A549 (cell line): Measurements from ENCODE around the gene GPAM. TPM values are rescaled to one million over a fixed set of nuclear protein-coding genes. Genes with fewer than 3 reads are reported as not detected.

Source experiments
- ATAC-seq, 2 experiments: fragments of 200-7000 bp in 1 of 2; fragments of >200 bp in 1 of 2; cut with Nextera tagmentation in 1 of 2; cut with Tn5 transposase in 1 of 2; 3 replicates each; pipeline versions ENCODE4 v1.8.0 to v1.9.1; 2018 to 2020; ENCODE audit warnings: mild to moderate bottlenecking in 1 of 2, moderate library complexity in 1 of 2
- CTCF ChIA-PET: fragments of 300-600 bp; sonication (Branson Sonifier 250); formaldehyde crosslinking; extraction: SDS; loops from one replicate; lab custom pipeline; 2021; ENCODE audit warnings: antibody characterized with exemption, inconsistent platforms; lab: Yijun Ruan, JAX
- POLR2A ChIA-PET: fragments of 350-600 bp; formaldehyde crosslinking; extraction: SDS; loops from one replicate; lab custom pipeline; 2021; ENCODE audit warnings: antibody characterized with exemption, inconsistent platforms; lab: Yijun Ruan, JAX
- DNase-seq, 2 experiments: peaks; one replicate each; pipeline versions ENCODE4 v3.0.0 to v3.0.0-alpha.2; 2011 to 2016; ENCODE audit warnings: low read depth in 1 of 2, low spot score in 1 of 2
- FAIRE-seq: peaks from 2 replicates; lab custom pipeline; 2011; peaks lifted over from hg19 to GRCh38; lab: Jason Lieb, UNC
- H3K27ac ChIP-seq, 2 experiments: fragments of >200 bp; sonication (Bioruptor Twin); formaldehyde crosslinking; 3 replicates each; pipeline ENCODE4 v1.5.1; 2016 to 2017
- H3K4me1 ChIP-seq: fragments of >200 bp; sonication (Bioruptor Twin); formaldehyde crosslinking; 3 replicates; pipeline ENCODE4 v1.6.1; 2016
- H3K4me2 ChIP-seq: fragments of >200 bp; sonication (Bioruptor Twin); formaldehyde crosslinking; 3 replicates; pipeline ENCODE4 v1.6.1; 2016
- H3K4me3 ChIP-seq: fragments of >200 bp; sonication (Bioruptor Twin); formaldehyde crosslinking; 3 replicates; pipeline ENCODE4 v1.5.1; 2016
- H3K9me3 ChIP-seq: fragments of >200 bp; sonication (Bioruptor Twin); formaldehyde crosslinking; 3 replicates; pipeline ENCODE4 v1.6.1; 2016
- BHLHE40 ChIP-seq: IDR thresholded peaks from 2 replicates; pipeline ENCODE4 v1.6.1; 2012; ENCODE audit warnings: low read depth, low read length, inconsistent platforms
- CHD4 ChIP-seq: fragments of 200-600 bp; sonication (generic); IDR thresholded peaks from 2 replicates; pipeline ENCODE4 v1.6.1; 2016; ENCODE audit warnings: antibody characterized with exemption, mild to moderate bottlenecking, borderline replicate concordance
- CTCF ChIP-seq: fragments of >200 bp; sonication (Bioruptor Twin); formaldehyde crosslinking; IDR thresholded peaks from 3 replicates; pipeline ENCODE4 v1.5.1; 2016
- EHF ChIP-seq: fragments of 250-450 bp; sonication (Bioruptor Pico); IDR thresholded peaks from 2 replicates; pipeline ENCODE4 v1.5.0; 2020; ENCODE audit warnings: mild to moderate bottlenecking
- FOXS1 ChIP-seq: fragments of 250-450 bp; sonication (Bioruptor Pico); IDR thresholded peaks from 2 replicates; pipeline ENCODE4 v1.5.0; 2020; ENCODE audit warnings: mild to moderate bottlenecking, moderate library complexity
- HEYL ChIP-seq: fragments of 250-450 bp; sonication (Bioruptor Pico); IDR thresholded peaks from 2 replicates; pipeline ENCODE4 v1.8.0; 2021; ENCODE audit warnings: mild to moderate bottlenecking, moderate library complexity
- HMGXB4 ChIP-seq: fragments of 250-450 bp; sonication (Bioruptor Pico); IDR thresholded peaks from 2 replicates; pipeline ENCODE4 v1.5.0; 2021; ENCODE audit warnings: mild to moderate bottlenecking, moderate library complexity, borderline replicate concordance
- HOXB13 ChIP-seq: fragments of 250-450 bp; sonication (Bioruptor Pico); IDR thresholded peaks from 2 replicates; pipeline ENCODE4 v1.5.0; 2020; ENCODE audit warnings: low read depth, mild to moderate bottlenecking, moderate library complexity
- KDM1A ChIP-seq: fragments of 200-600 bp; sonication (generic); IDR thresholded peaks from 2 replicates; pipeline ENCODE4 v1.6.1; 2016; ENCODE audit warnings: low read depth, mild to moderate bottlenecking
- KDM5A ChIP-seq: fragments of 200-600 bp; sonication (generic); IDR thresholded peaks from 2 replicates; pipeline ENCODE4 v1.6.1; 2016; ENCODE audit warnings: antibody characterized with exemption, mild to moderate bottlenecking
- MAFK ChIP-seq: fragments of 450-650 bp; IDR thresholded peaks from 2 replicates; pipeline ENCODE4 v1.6.1; 2014; ENCODE audit not compliant: partially characterized antibody
- MAZ ChIP-seq: fragments of 150-350 bp; IDR thresholded peaks from 2 replicates; pipeline ENCODE4 v1.6.1; 2014; ENCODE audit warnings: antibody characterized with exemption, low read depth, low read length, borderline replicate concordance
- NPAS2 ChIP-seq: fragments of 250-450 bp; sonication (Bioruptor Pico); IDR thresholded peaks from 2 replicates; pipeline ENCODE4 v1.8.0; 2022; ENCODE audit warnings: mild to moderate bottlenecking, moderate library complexity, borderline replicate concordance
- NR3C1 ChIP-seq: fragments of >200 bp; sonication (Bioruptor Twin); formaldehyde crosslinking; IDR thresholded peaks from 3 replicates; pipeline ENCODE4 v1.6.1; 2017
- PHF8 ChIP-seq: fragments of 200-600 bp; sonication (generic); IDR thresholded peaks from 2 replicates; pipeline ENCODE4 v1.6.1; 2016; ENCODE audit warnings: low read depth, mild to moderate bottlenecking, antibody characterized with exemption, moderate library complexity, borderline replicate concordance
- POLR2A ChIP-seq: IDR thresholded peaks from 2 replicates; pipeline ENCODE4 v1.6.1; 2012; ENCODE audit warnings: mild to moderate bottlenecking, low read length
- POLR2AphosphoS2 ChIP-seq: conservative IDR thresholded peaks from 2 replicates; pipeline ENCODE4 v1.6.1; 2012; ENCODE audit warnings: low read length, improper control_type of control experiment, inconsistent platforms
- RARB ChIP-seq: fragments of 250-450 bp; sonication (Bioruptor Pico); IDR thresholded peaks from 2 replicates; pipeline ENCODE4 v1.8.0; 2021; ENCODE audit warnings: mild to moderate bottlenecking, moderate library complexity
- RFX5 ChIP-seq: fragments of 450-650 bp; IDR thresholded peaks from 2 replicates; pipeline ENCODE4 v1.7.1; 2014; ENCODE audit warnings: antibody characterized with exemption, mild to moderate bottlenecking, moderate library complexity
- SMC3 ChIP-seq: fragments of >200 bp; sonication (Bioruptor Twin); formaldehyde crosslinking; IDR thresholded peaks from 3 replicates; pipeline ENCODE4 v1.6.1; 2018; ENCODE audit warnings: inconsistent platforms
- SREBF2 ChIP-seq: fragments of 450-650 bp; IDR thresholded peaks from 2 replicates; pipeline ENCODE4 v1.6.1; 2014; ENCODE audit warnings: mild to moderate bottlenecking, moderate library complexity
- USF2 ChIP-seq: fragments of 450-650 bp; IDR thresholded peaks from 2 replicates; pipeline ENCODE4 v1.6.1; 2014; ENCODE audit warnings: antibody characterized with exemption
- ZC3H11A ChIP-seq: fragments of 450-650 bp; IDR thresholded peaks from 2 replicates; pipeline ENCODE4 v1.6.1; 2014; ENCODE audit warnings: antibody characterized with exemption, mild to moderate bottlenecking
- ZFP36 ChIP-seq: fragments of 450-650 bp; IDR thresholded peaks from 2 replicates; pipeline ENCODE4 v1.6.1; 2014; ENCODE audit warnings: borderline replicate concordance; ENCODE audit not compliant: partially characterized antibody
- ZNF302 ChIP-seq: fragments of 250-450 bp; sonication (Bioruptor Pico); IDR thresholded peaks from 2 replicates; pipeline ENCODE4 v1.9.0; 2021; ENCODE audit warnings: inconsistent platforms, mild to moderate bottlenecking, moderate library complexity
- WGBS: methylation state at CpG from one replicate; pipeline ENCODE4 v1.1.6; 2017; ENCODE audit errors: missing lambda C conversion rate; 5-methylcytosine and 5-hydroxymethylcytosine counted together
- polyA plus RNA-seq, 4 experiments: library from polyadenylated mRNA; depleted of rRNA in 3 of 4; stranded (reverse); fragments of >200 nt; fragmentation: RNase III in 1 of 4; extraction: RNeasy Plus Mini Kit Qiagen cat#74134 plus additional on column Dnase treatment in 1 of 4; gene quantifications; 2 replicates in 3 of 4; 3 replicates in 1 of 4; pipeline ENCODE4 v1.2.3, GENCODE V29; 2011 to 2017
- TF ChIP-seq, protein P1 (sequence below): fragments of 150-350 bp; IDR thresholded peaks from 2 replicates; pipeline ENCODE4 v1.6.1; 2014; ENCODE audit warnings: low read depth, mild to moderate bottlenecking, low read length

Gene GPAM
- polyA plus RNA-seq, 2 of the 4 experiments (the other 2 are of a cell fraction), result 5.7 to 13.3 TPM

DNA sequence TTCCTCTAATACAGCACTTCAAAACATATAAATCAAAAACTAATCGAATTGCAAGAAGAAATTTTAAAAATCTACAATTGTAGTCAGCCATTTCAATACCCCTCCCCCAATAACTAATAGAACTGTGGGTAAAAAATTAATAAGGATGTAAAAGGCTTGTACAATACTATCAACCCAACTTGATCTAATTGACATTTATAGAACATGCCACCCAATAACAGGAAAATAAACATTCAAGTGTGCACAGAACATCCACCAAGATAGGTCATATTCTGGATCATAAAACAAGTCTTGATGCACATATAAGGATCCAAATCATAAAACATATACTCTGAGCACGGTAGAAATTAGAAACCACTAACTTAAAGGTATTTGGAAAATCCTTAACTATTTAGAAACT lies 4.0 kb upstream of the GPAM start:
- POLR2A ChIA-PET, result no interaction called here
- Histone ChIP-seq H3K4me3 (no peak overlapping the region), H3K4me2 (no peak overlapping the region), H3K27ac (no peak overlapping the region), H3K9me3 (peaks cover 16% of the 10 kb centered on the region; the same call in 1 of the 3 replicates), H3K4me1 (peaks cover 8% of the 10 kb centered on the region; the same call in 2 of the 3 replicates)
- FAIRE-seq (no peak), ATAC-seq (no peak), DNase-seq (no peak)
- CTCF ChIA-PET, result no interaction called here
- WGBS, result 2% methylated on average over 2 of the region's 2 CpGs
- TF ChIP-seq FOXS1 (CRISPR knock-in tag) (no peak), BHLHE40 (no peak), RFX5 (no peak), HEYL (CRISPR knock-in tag) (no peak), EHF (no peak), NR3C1 (no peak), KDM5A (no peak), PHF8 (no peak), NPAS2 (CRISPR knock-in tag) (no peak), POLR2AphosphoS2 (no peak), CHD4 (no peak), HMGXB4 (no peak), KDM1A (no peak), SMC3 (no peak), HOXB13 (no peak), ZNF302 (CRISPR knock-in tag) (no peak)

DNA sequence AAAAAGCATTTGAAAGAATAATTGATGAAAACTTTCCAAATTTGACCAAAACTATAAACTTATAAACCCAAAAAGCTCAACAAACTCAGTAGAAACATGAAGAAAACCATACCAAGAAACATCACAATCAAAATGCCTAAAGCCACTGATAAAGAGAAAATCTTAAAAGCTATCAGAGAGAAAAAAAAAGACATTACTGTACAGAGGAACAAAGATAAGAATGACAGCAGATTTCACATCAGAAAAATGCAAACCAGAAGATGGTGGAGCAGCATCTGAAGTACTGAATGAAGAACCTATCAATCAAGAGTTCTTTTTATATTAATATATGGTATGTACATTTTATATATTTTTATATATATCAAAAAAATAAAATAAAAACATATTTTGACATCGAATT lies 2.4 kb upstream of the GPAM start:
- DNase-seq, result no peak
- 20% methylated on average over 1 of the region's 1 CpG for WGBS
- H3K4me3 ChIP-seq, result no peak overlapping the region
- H3K4me2 ChIP-seq, result no peak overlapping the region
- no peak overlapping the region for H3K27ac ChIP-seq
- ChIA-PET CTCF (interaction anchor here (0.6 to 3.4 kb wide), 3 partner anchors 47 to 203 kb away, joined by 3 to 16 read pairs (median 4); no protein-coding TSS in a partner anchor), POLR2A (interaction anchor here (0.6 kb wide), 1 partner anchor 1329 kb away, joined by 4 read pairs; no protein-coding TSS in a partner anchor)
- TF ChIP-seq ZFP36 (no peak), NR3C1 (no peak), SREBF2 (no peak), MAZ (no peak)
- TF ChIP-seq, protein P1, sequence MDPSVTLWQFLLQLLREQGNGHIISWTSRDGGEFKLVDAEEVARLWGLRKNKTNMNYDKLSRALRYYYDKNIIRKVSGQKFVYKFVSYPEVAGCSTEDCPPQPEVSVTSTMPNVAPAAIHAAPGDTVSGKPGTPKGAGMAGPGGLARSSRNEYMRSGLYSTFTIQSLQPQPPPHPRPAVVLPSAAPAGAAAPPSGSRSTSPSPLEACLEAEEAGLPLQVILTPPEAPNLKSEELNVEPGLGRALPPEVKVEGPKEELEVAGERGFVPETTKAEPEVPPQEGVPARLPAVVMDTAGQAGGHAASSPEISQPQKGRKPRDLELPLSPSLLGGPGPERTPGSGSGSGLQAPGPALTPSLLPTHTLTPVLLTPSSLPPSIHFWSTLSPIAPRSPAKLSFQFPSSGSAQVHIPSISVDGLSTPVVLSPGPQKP, result no peak
- ATAC-seq, result no peak
- H3K4me1 ChIP-seq, result peaks cover 11% of the 10 kb centered on the region; the same call in 2 of the 3 replicates
- FAIRE-seq, result no peak
- peaks cover 16% of the 10 kb centered on the region; the same call in 1 of the 3 replicates for H3K9me3 ChIP-seq

GRCh38 chr10:112184379-112184778 lies 814 bp upstream of the GPAM start:
- no peak for DNase-seq
- H3K27ac ChIP-seq, result peak overlapping the region; percentile 91 to 92; a peak in 4 of 6 replicates
- TF ChIP-seq RARB (CRISPR knock-in tag) (no peak), POLR2AphosphoS2 (no peak), ZNF302 (CRISPR knock-in tag) (no peak), KDM1A (no peak), EHF (no peak), PHF8 (no peak), POLR2A (no peak), ZC3H11A (no peak), NPAS2 (CRISPR knock-in tag) (no peak), MAFK (no peak), FOXS1 (CRISPR knock-in tag) (no peak), SREBF2 (no peak), BHLHE40 (no peak), CTCF (no peak), USF2 (no peak), KDM5A (no peak)
- TF ChIP-seq, all 56 proteins: peak for 0
- peaks cover 16% of the 10 kb centered on the region; the same call in 1 of the 3 replicates for H3K9me3 ChIP-seq
- WGBS, result 0% methylated on average over 2 of the region's 2 CpGs
- H3K4me2 ChIP-seq, result peak overlapping the region; percentile 97
- POLR2A ChIA-PET, result interaction anchor here (0.8 to 1.4 kb wide), 5 partner anchors 11 to 262 kb away, joined by 3 to 5 read pairs (median 3); partner anchors contain the start of genes VTI1A and ZDHHC6
- H3K4me1 ChIP-seq, result peaks cover 11% of the 10 kb centered on the region; the same call in 2 of the 3 replicates
- CTCF ChIA-PET, result interaction anchor here (1.4 to 3.4 kb wide), 6 partner anchors 11 to 131 kb away, joined by 3 to 16 read pairs (median 6); no protein-coding TSS in a partner anchor
- ATAC-seq (no peak), FAIRE-seq (no peak)
- H3K4me3 ChIP-seq, result peak overlapping the region; percentile 93
